HAP-1 (cell line): Measurements from ENCODE around the gene ARL6IP5.

Experiments used
- DNase-seq, 2 experiments: peaks; one replicate each; pipeline ENCODE4 v3.0.0-alpha.2; 2016 to 2020; ENCODE audit warnings: low spot score in 2 of 2
- H3K27me3 ChIP-seq: fragments of 250-450 bp; sonication (Bioruptor Pico); 2 replicates; pipeline ENCODE4 v1.5.1; 2020; ENCODE audit warnings: low read depth, mild to moderate bottlenecking, moderate library complexity
- H3K36me3 ChIP-seq: fragments of 250-450 bp; sonication (Bioruptor Pico); replicated peaks from 2 replicates; pipeline ENCODE4 v1.5.1; 2020; ENCODE audit warnings: mild to moderate bottlenecking
- H3K4me1 ChIP-seq: fragments of 250-450 bp; sonication (Bioruptor Pico); 2 replicates; pipeline ENCODE4 v1.5.1; 2020; ENCODE audit warnings: mild to moderate bottlenecking
- H3K4me3 ChIP-seq: fragments of 250-450 bp; sonication (Bioruptor Pico); 2 replicates; pipeline ENCODE4 v1.5.1; 2020; ENCODE audit warnings: mild to moderate bottlenecking, moderate library complexity
- H3K9me3 ChIP-seq: fragments of 250-450 bp; sonication (Bioruptor Pico); 2 replicates; pipeline ENCODE4 v1.5.1; 2020; ENCODE audit warnings: mild to moderate bottlenecking, moderate library complexity
- in situ Hi-C: fragments of 300-500 bp; cut with MboI; formaldehyde crosslinking; loops from 3 replicates; pipeline ENCODE4 v1.14.3; 2020; ENCODE audit warnings: low sequenced_read_pairs, inconsistent platforms, mixed read lengths

ARL6IP5 gene

DNA sequence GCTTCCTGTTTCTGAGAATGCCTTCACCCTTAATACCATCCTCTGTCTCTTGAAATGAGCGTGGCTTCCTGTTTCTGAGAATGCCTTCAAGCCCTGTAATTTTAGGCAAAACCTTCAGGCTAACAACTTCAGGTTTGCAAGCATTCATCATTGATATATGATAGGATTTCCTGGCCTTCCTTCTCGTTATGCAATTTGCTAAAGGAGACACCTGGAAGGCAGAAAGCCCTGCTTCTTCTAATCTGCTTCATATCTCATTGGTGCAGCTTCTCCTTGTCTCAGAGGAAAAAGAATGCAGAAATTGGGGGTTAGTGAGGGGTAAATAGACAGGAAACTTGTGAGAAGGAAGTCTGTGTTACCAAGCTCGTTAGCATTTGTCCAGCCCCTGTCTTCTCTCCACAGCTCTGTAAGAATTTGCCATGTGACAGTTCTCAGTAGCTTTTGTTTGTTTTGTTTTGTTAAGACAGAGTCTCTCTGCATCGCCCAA lies 7.3 kb downstream of the ARL6IP5 start:
- Histone ChIP-seq H3K4me3 (no peak overlapping the region), H3K9me3 (no peaks in the 10 kb centered on the region), H3K27me3 (no peaks in the 10 kb centered on the region), H3K36me3 (no peaks in the 10 kb centered on the region; the same call in 1 of the 2 replicates), H3K4me1 (peaks cover 10% of the 10 kb centered on the region)
- in situ Hi-C loops: no loop called here
- DNase-seq: no peak

DNA sequence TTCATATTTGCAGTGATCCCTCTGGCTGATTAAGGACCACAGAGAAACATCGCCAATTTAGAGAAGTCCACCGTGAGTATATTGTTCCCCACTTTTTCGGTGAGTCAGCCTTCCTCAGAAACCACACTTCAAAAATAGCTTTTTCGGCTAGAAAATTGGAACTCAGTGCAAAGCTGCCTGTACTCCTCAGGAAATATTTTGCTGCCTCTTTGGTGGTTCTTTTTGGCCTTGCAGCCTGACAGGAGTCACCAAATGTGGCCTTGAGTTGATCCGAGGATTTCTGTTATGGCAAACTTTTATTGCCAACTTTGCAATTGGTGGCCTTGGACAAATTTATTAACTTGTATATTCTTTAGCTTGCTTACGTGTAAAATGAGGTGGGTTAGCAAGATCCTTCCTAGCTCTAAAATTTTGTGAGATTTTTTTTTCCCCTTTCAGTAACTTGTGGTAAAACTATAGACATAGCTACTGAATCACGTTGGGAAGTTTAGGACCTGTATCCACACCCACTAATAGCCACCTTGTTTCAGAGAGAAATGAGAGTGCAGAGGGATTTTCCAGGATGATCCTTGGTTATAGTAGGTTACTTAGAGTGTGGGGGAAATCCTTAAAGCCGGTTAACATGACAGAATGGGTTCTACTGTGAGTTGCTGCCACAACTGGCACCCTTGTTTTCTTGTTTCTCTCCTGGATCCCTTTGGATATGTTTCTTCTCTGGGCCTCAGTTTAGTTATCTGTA lies 9.9 kb downstream of the ARL6IP5 start:
- Histone ChIP-seq H3K36me3 (no peaks in the 10 kb centered on the region), H3K4me1 (peaks cover 7% of the 10 kb centered on the region), H3K27me3 (no peaks in the 10 kb centered on the region), H3K4me3 (no peak overlapping the region), H3K9me3 (no peaks in the 10 kb centered on the region)
- in situ Hi-C loops: no loop called here
- DNase-seq: no peak

DNA sequence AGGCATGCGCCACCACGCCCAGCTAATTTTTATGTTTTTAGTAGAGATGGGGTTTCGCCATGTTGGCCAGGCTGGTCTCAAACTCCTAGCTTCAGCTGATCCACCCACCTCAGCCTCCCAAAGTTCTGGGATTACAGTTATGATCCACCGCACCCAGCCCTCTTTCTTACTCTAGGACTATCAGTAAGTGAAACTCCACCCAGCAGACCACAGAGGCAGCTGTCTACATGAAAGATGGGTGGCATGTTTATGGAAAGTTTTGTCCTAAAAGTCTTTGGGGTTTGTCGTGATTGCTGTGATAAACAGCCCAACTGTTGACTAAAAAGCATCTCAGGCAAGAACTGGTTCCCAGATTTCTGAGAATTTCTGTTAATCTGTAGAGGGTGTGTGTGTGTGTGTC lies 10.9 kb downstream of the ARL6IP5 start:
- no peak overlapping the region for H3K4me3 ChIP-seq

GRCh38 chr3:69096299-69096698 lies 11.6 kb downstream of the ARL6IP5 start:
- Histone ChIP-seq H3K27me3 (no peaks in the 10 kb centered on the region), H3K9me3 (no peaks in the 10 kb centered on the region), H3K4me3 (no peak overlapping the region), H3K36me3 (no peaks in the 10 kb centered on the region; the same call in 1 of the 2 replicates), H3K4me1 (peaks cover 7% of the 10 kb centered on the region)
- no peak for DNase-seq
- in situ Hi-C loops: no loop called here

More for the DNA sequence above, 10.9 kb downstream of the ARL6IP5 start:
- no peak for DNase-seq
- peaks cover 7% of the 10 kb centered on the region for H3K4me1 ChIP-seq
- H3K27me3 ChIP-seq: no peaks in the 10 kb centered on the region
- H3K36me3 ChIP-seq: no peaks in the 10 kb centered on the region; the same call in 1 of the 2 replicates
- H3K9me3 ChIP-seq: no peaks in the 10 kb centered on the region
- in situ Hi-C loops: no loop called here

DNA sequence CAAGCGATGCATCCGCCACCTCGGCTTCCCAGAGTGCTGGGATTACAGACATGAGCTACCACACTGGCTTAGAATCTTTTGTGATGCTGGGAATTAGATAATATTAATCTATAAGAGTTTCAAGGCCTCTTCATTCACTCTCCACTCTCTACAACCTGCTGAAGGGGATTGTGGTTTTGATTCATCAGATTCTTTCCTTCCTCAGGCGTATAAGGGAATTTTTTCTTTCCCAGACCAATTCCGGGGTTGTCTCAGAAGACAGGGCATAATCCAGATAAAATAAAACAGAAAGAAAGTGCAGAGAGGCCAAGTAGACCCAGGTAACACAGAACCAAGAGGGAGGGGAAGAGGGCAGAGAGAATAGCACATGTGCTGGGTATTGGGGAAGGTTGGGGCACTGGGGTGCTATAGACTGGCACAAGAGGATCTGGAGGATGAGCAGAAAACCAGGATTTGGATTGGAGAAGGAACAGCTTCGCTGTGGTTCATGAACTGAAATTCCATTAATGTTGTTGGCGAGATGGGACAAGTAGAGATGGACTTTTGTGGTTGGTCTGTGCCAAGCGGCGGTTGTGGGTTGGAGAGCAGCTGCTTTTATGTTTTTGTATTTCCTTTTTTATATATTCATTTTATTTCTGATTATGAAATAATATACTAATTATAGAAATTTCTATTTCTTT lies 12.8 kb downstream of the ARL6IP5 start:
- Histone ChIP-seq H3K36me3 (peaks cover 6% of the 10 kb centered on the region), H3K4me1 (0 out of 2 replicates have a peak, but pooled peaks cover 5% of the 10 kb centered on the region), H3K9me3 (no peaks in the 10 kb centered on the region), H3K4me3 (no peak overlapping the region), H3K27me3 (no peaks in the 10 kb centered on the region)
- in situ Hi-C loops: no loop called here
- DNase-seq: no peak

DNA sequence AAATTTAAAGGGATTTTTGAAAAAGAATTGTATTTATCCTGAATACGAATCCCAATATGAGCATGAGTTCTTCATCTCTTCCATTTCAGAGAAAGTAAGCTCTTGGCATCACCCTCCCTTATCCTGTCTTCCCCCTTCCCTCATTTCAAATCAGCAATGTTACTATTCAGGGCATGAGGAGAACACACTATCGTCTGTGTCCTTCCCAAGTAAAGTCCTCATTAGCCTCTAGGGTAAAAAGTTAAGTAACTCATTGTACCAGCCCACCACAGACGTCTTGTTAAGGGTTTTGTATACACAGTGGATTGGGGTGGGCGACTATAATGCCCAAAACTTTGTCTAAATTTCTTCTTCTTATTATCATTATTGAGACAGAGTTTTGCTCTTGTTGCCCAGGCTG lies 14.8 kb downstream of the ARL6IP5 start:
- in situ Hi-C loops: no loop called here
- no peaks in the 10 kb centered on the region for H3K27me3 ChIP-seq
- H3K4me1 ChIP-seq: no peaks in the 10 kb centered on the region
- H3K4me3 ChIP-seq: no peak overlapping the region
- peaks cover 23% of the 10 kb centered on the region for H3K36me3 ChIP-seq
- H3K9me3 ChIP-seq: no peaks in the 10 kb centered on the region
- no peak for DNase-seq

- Histone ChIP-seq H3K9me3 (no peaks in the 10 kb centered on the region), H3K4me3 (no peak overlapping the region), H3K27me3 (no peaks in the 10 kb centered on the region), H3K36me3 (peaks cover 25% of the 10 kb centered on the region), H3K4me1 (no peaks in the 10 kb centered on the region)
- in situ Hi-C loops: no loop called here
- DNase-seq: no peak
Observed at GRCh38 chr3:69102384-69102783, 17.6 kb downstream of the ARL6IP5 start.

DNA sequence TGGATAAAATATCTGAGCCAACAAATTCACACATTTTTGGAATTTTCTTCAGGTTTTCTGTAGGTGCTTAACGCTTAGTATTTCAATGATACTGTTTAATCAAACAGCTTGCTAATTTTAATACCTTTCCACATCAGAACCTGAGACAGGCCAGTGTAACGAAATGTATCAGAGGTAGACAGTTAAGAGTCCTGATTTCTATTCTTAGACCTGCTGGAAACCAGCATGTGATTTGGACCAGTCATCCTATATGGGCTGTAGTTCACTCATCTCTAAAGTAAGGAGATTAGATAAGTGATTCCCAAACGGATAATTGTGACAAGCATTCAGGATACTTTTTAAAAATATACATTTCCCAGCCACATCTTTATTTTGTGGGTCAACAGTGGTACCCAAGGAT lies 18.4 kb downstream of the ARL6IP5 start:
- Histone ChIP-seq H3K9me3 (no peaks in the 10 kb centered on the region), H3K36me3 (peaks cover 25% of the 10 kb centered on the region), H3K4me3 (no peak overlapping the region), H3K27me3 (no peaks in the 10 kb centered on the region), H3K4me1 (peaks cover 5% of the 10 kb centered on the region)
- in situ Hi-C loops: no loop called here
- DNase-seq: no peak

DNA sequence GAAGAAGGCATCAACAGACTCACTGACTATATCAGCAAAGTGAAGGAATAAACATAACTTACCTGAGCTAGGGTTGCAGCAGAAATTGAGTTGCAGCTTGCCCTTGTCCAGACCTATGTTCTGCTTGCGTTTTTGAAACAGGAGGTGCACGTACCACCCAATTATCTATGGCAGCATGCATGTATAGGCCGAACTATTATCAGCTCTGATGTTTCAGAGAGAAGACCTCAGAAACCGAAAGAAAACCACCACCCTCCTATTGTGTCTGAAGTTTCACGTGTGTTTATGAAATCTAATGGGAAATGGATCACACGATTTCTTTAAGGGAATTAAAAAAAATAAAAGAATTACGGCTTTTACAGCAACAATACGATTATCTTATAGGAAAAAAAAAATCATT lies 19.8 kb downstream of the ARL6IP5 start:
- in situ Hi-C loops: no loop called here
- Histone ChIP-seq H3K27me3 (no peaks in the 10 kb centered on the region), H3K9me3 (no peaks in the 10 kb centered on the region), H3K4me1 (peaks cover 11% of the 10 kb centered on the region), H3K36me3 (peaks cover 25% of the 10 kb centered on the region), H3K4me3 (no peak overlapping the region)
- no peak for DNase-seq

DNA sequence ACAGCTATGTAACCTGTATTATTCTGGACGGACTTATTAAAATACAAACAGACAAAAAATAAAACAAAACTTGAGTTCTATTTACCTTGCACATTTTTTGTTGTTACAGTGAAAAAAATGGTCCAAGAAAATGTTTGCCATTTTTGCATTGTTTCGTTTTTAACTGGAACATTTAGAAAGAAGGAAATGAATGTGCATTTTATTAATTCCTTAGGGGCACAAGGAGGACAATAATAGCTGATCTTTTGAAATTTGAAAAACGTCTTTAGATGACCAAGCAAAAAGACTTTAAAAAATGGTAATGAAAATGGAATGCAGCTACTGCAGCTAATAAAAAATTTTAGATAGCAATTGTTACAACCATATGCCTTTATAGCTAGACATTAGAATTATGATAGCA lies 20.6 kb downstream of the ARL6IP5 start:
- H3K4me3 ChIP-seq: no peak overlapping the region
- peaks cover 11% of the 10 kb centered on the region for H3K4me1 ChIP-seq
- no peaks in the 10 kb centered on the region for H3K9me3 ChIP-seq
- in situ Hi-C loops: no loop called here
- peaks cover 25% of the 10 kb centered on the region for H3K36me3 ChIP-seq
- no peak for DNase-seq
- H3K27me3 ChIP-seq: no peaks in the 10 kb centered on the region

- peak; percentile 49 to 89 for DNase-seq
- Histone ChIP-seq H3K4me1 (peaks cover 11% of the 10 kb centered on the region), H3K36me3 (peaks cover 16% of the 10 kb centered on the region), H3K4me3 (no peak overlapping the region), H3K9me3 (no peaks in the 10 kb centered on the region), H3K27me3 (no peaks in the 10 kb centered on the region)
- in situ Hi-C loops: no loop called here
Observed at GRCh38 chr3:69107841-69108240, 23.1 kb downstream of the ARL6IP5 start.

DNA sequence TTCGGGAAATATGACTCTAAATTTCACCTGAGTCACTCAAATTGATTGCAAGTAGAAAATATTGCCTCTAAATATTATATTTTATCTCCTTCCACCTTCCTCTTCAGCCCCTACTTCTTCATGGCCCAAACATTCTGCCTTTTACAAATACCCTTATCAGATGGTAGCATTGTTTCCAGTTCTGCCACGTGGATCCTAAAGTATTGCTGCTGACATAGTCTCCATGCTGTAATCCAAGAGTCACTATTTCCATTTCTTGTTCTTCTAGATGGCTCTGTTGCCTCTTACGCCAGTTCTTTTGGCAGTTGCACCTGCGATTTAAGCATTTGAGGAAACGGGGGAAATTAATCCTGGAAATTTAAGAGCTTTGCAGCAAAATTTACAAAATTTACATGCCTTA lies 24.1 kb downstream of the ARL6IP5 start:
- Histone ChIP-seq H3K4me3 (no peak overlapping the region), H3K36me3 (peaks cover 9% of the 10 kb centered on the region), H3K27me3 (no peaks in the 10 kb centered on the region), H3K4me1 (peaks cover 11% of the 10 kb centered on the region), H3K9me3 (no peaks in the 10 kb centered on the region)
- in situ Hi-C loops: no loop called here
- no peak for DNase-seq

DNA sequence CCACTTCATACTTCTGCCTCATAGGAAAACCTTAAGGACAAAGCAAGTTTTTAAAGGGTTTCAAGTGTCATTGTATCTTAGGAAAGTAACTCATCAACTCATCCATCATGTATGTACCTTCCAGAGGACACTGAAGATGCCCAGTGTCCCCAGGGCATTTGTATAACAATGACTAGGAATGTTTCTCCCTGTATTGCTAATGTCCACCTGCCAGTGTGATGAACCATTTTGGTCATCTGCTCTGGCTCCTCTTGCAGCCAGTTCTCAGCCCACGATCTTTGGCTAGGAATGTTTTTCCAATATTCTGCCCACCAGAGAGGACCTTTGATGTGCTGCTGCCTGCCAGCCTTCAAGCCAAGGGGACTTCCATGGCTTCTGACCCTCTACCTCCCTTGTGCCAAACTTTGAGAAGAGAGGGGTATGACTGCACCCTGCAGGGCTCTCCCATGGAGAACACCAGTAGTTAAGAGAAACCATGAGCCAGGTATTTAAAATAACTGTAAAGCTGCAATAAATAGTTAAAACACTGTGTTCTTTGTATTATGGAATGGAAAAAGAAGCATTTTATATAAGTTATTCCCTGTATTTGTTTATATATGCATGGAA lies 26.3 kb downstream of the ARL6IP5 start:
- Histone ChIP-seq H3K36me3 (no peaks in the 10 kb centered on the region), H3K4me1 (peaks cover 11% of the 10 kb centered on the region), H3K4me3 (no peak overlapping the region), H3K9me3 (no peaks in the 10 kb centered on the region), H3K27me3 (no peaks in the 10 kb centered on the region)
- in situ Hi-C loops: no loop called here
- DNase-seq: no peak

DNA sequence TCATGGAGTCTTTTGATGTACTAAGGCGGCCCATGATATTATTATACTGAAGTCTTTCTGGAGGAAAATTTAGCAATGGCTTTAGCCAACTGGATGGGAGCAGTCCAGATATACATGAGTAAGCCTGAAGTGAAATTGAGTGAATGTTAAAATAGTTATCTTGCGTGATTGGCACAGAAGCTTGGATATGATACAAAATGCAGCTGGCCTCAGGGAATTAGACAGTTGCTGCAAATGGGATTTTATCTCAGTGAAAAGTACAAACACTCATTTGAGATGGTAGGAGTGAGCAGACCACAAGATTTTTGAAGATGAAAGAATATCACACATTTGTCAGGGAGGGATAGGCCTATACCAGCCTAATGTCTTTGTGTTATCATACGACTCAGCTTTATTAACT lies 28.8 kb downstream of the ARL6IP5 start:
- no peaks in the 10 kb centered on the region for H3K9me3 ChIP-seq
- DNase-seq: no peak
- H3K27me3 ChIP-seq: no peaks in the 10 kb centered on the region
- H3K4me3 ChIP-seq: no peak overlapping the region
- in situ Hi-C loops: no loop called here
- H3K36me3 ChIP-seq: no peaks in the 10 kb centered on the region
- peaks cover 2% of the 10 kb centered on the region for H3K4me1 ChIP-seq
